Loucy (cell line): Measurements from ENCODE around the gene C8G.

Source experiments
- H2AFZ ChIP-seq: fragments of 200-600 bp; sonication (generic); 2 replicates; pipeline ENCODE4 v1.6.0; 2016; ENCODE audit warnings: antibody characterized with exemption, mild to moderate bottlenecking, low read length, moderate library complexity
- H3F3A ChIP-seq: fragments of 200-600 bp; 2 replicates; pipeline ENCODE4 v1.6.0; 2016; ENCODE audit warnings: antibody characterized with exemption, low read depth, mild to moderate bottlenecking
- H3K27me3 ChIP-seq: fragments of 200-600 bp; sonication (generic); 2 replicates; pipeline ENCODE4 v1.6.1; 2014; ENCODE audit warnings: low read length, mild to moderate bottlenecking; ENCODE audit not compliant: insufficient read depth, poor library complexity, severe bottlenecking
- H3K36me3 ChIP-seq: fragments of 200-600 bp; sonication (generic); 2 replicates; pipeline ENCODE4 v1.6.1; 2016; ENCODE audit warnings: low read length; ENCODE audit not compliant: insufficient read depth
- H3K4me1 ChIP-seq: fragments of 200-600 bp; sonication (generic); 2 replicates; pipeline ENCODE4 v1.5.1; 2014; ENCODE audit warnings: low read length, mild to moderate bottlenecking; ENCODE audit not compliant: insufficient read depth, poor library complexity, severe bottlenecking
- H3K4me2 ChIP-seq: fragments of 200-600 bp; sonication (generic); 2 replicates; pipeline ENCODE4 v1.6.0; 2014; ENCODE audit warnings: antibody characterized with exemption, low read length, low read depth, mild to moderate bottlenecking; ENCODE audit not compliant: poor library complexity, severe bottlenecking
- H3K4me3 ChIP-seq: fragments of 200-600 bp; sonication (generic); 2 replicates; pipeline ENCODE4 v1.5.1; 2014; ENCODE audit warnings: low read length, mild to moderate bottlenecking, mixed read lengths; ENCODE audit not compliant: poor library complexity, severe bottlenecking
- H3K79me2 ChIP-seq: fragments of 200-600 bp; sonication (generic); 2 replicates; pipeline ENCODE4 v1.6.1; 2014; ENCODE audit warnings: low read length; ENCODE audit not compliant: insufficient read depth
- H3K9ac ChIP-seq: fragments of 200-600 bp; sonication (generic); 2 replicates; pipeline ENCODE4 v1.6.0; 2014; ENCODE audit warnings: mild to moderate bottlenecking, low read depth, low read length, moderate library complexity; ENCODE audit not compliant: poor library complexity, severe bottlenecking
- H3K9me2 ChIP-seq: fragments of 200-600 bp; sonication (generic); replicated peaks from 2 replicates; pipeline ENCODE4 v1.6.1; 2016; ENCODE audit warnings: low read depth, low read length, mixed read lengths
- H3K9me3 ChIP-seq: fragments of 200-600 bp; sonication (generic); 2 replicates; pipeline ENCODE4 v1.6.1; 2014; ENCODE audit warnings: mild to moderate bottlenecking, antibody characterized with exemption, low read length, low read depth; ENCODE audit not compliant: insufficient read depth
- H4K20me1 ChIP-seq: fragments of 200-600 bp; sonication (generic); 2 replicates; pipeline ENCODE4 v1.6.0; 2014; ENCODE audit warnings: antibody characterized with exemption, low read length, mild to moderate bottlenecking; ENCODE audit not compliant: insufficient read depth, poor library complexity, severe bottlenecking
- EZH2phosphoT487 ChIP-seq: fragments of 200-600 bp; IDR thresholded peaks from 2 replicates; pipeline ENCODE4 v1.6.1; 2018; ENCODE audit warnings: antibody characterized with exemption, mild to moderate bottlenecking, moderate library complexity, borderline replicate concordance
- TF ChIP-seq, protein P1 (sequence below): fragments of 200-600 bp; sonication (generic); conservative IDR thresholded peaks from 2 replicates; pipeline ENCODE4 v1.5.1; 2014; ENCODE audit warnings: mild to moderate bottlenecking, antibody characterized with exemption, low read length

The C8G gene

GRCh38 chr9:136899196-136899595 lies 45.8 kb upstream of the C8G start:
- Histone ChIP-seq H3K36me3 (peaks cover 49% of the 10 kb centered on the region; the same call in 1 of the 2 replicates), H4K20me1 (peaks cover 32% of the 10 kb centered on the region), H3F3A (no peaks in the 10 kb centered on the region), H3K79me2 (peaks cover 41% of the 10 kb centered on the region), H3K4me3 (no peak overlapping the region), H3K9me2 (no peaks in the 10 kb centered on the region), H3K9me3 (no peaks in the 10 kb centered on the region), H2AFZ (no peak overlapping the region), H3K4me2 (no peak overlapping the region), H3K9ac (no peak overlapping the region), H3K4me1 (no peaks in the 10 kb centered on the region), H3K27me3 (no peaks in the 10 kb centered on the region)
- no peak for TF ChIP-seq EZH2phosphoT487
- TF ChIP-seq, protein P1, sequence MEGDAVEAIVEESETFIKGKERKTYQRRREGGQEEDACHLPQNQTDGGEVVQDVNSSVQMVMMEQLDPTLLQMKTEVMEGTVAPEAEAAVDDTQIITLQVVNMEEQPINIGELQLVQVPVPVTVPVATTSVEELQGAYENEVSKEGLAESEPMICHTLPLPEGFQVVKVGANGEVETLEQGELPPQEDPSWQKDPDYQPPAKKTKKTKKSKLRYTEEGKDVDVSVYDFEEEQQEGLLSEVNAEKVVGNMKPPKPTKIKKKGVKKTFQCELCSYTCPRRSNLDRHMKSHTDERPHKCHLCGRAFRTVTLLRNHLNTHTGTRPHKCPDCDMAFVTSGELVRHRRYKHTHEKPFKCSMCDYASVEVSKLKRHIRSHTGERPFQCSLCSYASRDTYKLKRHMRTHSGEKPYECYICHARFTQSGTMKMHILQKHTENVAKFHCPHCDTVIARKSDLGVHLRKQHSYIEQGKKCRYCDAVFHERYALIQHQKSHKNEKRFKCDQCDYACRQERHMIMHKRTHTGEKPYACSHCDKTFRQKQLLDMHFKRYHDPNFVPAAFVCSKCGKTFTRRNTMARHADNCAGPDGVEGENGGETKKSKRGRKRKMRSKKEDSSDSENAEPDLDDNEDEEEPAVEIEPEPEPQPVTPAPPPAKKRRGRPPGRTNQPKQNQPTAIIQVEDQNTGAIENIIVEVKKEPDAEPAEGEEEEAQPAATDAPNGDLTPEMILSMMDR: no peak

GRCh38 chr9:136900556-136900955 lies 44.5 kb upstream of the C8G start:
- Histone ChIP-seq H3K4me3 (no peak overlapping the region), H3K79me2 (peaks cover 34% of the 10 kb centered on the region), H2AFZ (no peak overlapping the region), H3K4me2 (no peak overlapping the region), H3K9me2 (no peaks in the 10 kb centered on the region), H4K20me1 (peaks cover 32% of the 10 kb centered on the region), H3K36me3 (peaks cover 60% of the 10 kb centered on the region; the same call in 1 of the 2 replicates), H3K27me3 (no peaks in the 10 kb centered on the region), H3K9me3 (no peaks in the 10 kb centered on the region), H3F3A (no peaks in the 10 kb centered on the region), H3K4me1 (no peaks in the 10 kb centered on the region), H3K9ac (no peak overlapping the region)
- no peak for TF ChIP-seq EZH2phosphoT487

DNA sequence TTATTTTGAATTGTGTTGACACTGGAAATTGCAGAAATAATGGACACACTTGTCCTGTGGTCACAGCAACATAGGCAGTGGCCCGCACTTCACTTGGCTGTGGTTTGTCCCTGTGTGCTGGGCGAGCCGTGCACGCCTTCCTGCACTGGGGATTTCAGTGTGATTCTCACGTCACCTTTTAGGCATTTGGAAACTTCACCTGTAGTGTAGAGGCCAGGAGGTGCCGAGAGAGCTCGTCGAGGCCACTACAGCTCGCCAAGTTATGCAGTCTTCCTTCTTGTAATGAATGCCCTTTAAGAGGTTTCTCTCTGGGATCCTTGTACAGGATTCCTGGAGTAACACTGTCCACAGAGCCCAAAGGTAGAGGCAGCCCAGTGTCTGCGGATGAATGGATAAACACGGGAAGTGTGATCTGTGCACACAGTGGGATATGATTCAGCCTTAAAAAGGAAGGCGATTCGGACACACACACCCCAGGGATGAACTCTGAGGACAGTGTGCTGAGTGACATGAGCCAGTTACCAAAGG lies 44.0 kb upstream of the C8G start:
- no peak overlapping the region for H3K9ac ChIP-seq
- peaks cover 64% of the 10 kb centered on the region; the same call in 1 of the 2 replicates for H3K36me3 ChIP-seq
- H2AFZ ChIP-seq: no peak overlapping the region
- H3K4me2 ChIP-seq: no peak overlapping the region
- H3F3A ChIP-seq: no peaks in the 10 kb centered on the region
- no peak for TF ChIP-seq EZH2phosphoT487
- TF ChIP-seq, protein P1: no peak
- H3K9me2 ChIP-seq: no peaks in the 10 kb centered on the region
- no peaks in the 10 kb centered on the region for H3K9me3 ChIP-seq
- H3K4me3 ChIP-seq: no peak overlapping the region
- H4K20me1 ChIP-seq: peaks cover 28% of the 10 kb centered on the region
- no peaks in the 10 kb centered on the region for H3K27me3 ChIP-seq
- H3K79me2 ChIP-seq: peaks cover 29% of the 10 kb centered on the region; the same call in 1 of the 2 replicates
- no peaks in the 10 kb centered on the region for H3K4me1 ChIP-seq
